ENCODE data around the gene USP13. TPM values are rescaled to one million over a fixed set of nuclear protein-coding genes. Genes with fewer than 3 reads are reported as not detected.

The USP13 gene
- polyA plus RNA-seq, 1 experiment, result 15.2 TPM

- no peak for TF ChIP-seq CTCF (IDR thresholded peaks at IDR 0.05; ENCODE audit: low read depth, low read length)
These were observed 149.0 kb downstream of the USP13 start for GRCh38 chr3:179801856-179802255.

GRCh38 chr3:179806177-179806576, 153.3 kb downstream of the USP13 start:
- ChIA-PET CTCF (interaction anchor here (1.0 kb wide), 1 partner anchor 123 kb away, joined by 5 read pairs; no protein-coding TSS in a partner anchor), POLR2A (no interaction called here)
- Histone ChIP-seq H3K27me3 (ENCODE audit: control insufficient read depth, insufficient read depth, low read length) (no peaks in the 10 kb centered on the region), H3K4me3 (ENCODE audit: low read depth, low read length) (no peak overlapping the region), H3K9me3 (ENCODE audit: control insufficient read depth, insufficient read depth, low read length) (no peaks in the 10 kb centered on the region; the same call in 1 of the 2 replicates), H3K27ac (ENCODE audit: low read depth, low read length) (no peak overlapping the region)
- no peak for DNase-seq (ENCODE audit: low read depth, low spot score)
- TF ChIP-seq CTCF (IDR thresholded peaks at IDR 0.05; ENCODE audit: low read depth, low read length), result no peak

More at GRCh38 chr3:179801856-179802255, 149.0 kb downstream of the USP13 start:
- DNase-seq (ENCODE audit: low read depth, low spot score), result no peak
- CTCF ChIA-PET, result interaction anchor here (0.6 to 3.2 kb wide), 2 partner anchors 10 to 46 kb away, joined by 3 to 25 read pairs; no protein-coding TSS in a partner anchor
- H3K27ac ChIP-seq (ENCODE audit: low read depth, low read length), result peak overlapping the region; percentile 54
- no peak overlapping the region for H3K4me3 ChIP-seq (ENCODE audit: low read depth, low read length)
- POLR2A ChIA-PET, result interaction anchor here (1.2 kb wide), 1 partner anchor 800 kb away, joined by 5 read pairs; the partner anchor contains the start of gene TTC14
- H3K27me3 ChIP-seq (ENCODE audit: control insufficient read depth, insufficient read depth, low read length), result no peaks in the 10 kb centered on the region
- no peaks in the 10 kb centered on the region for H3K9me3 ChIP-seq (ENCODE audit: control insufficient read depth, insufficient read depth, low read length)

- no peak for TF ChIP-seq CTCF (IDR thresholded peaks at IDR 0.05; ENCODE audit: low read depth, low read length)
- H3K9me3 ChIP-seq (ENCODE audit: control insufficient read depth, insufficient read depth, low read length), result no peaks in the 10 kb centered on the region; the same call in 1 of the 2 replicates
- ChIA-PET CTCF (interaction anchor here (0.6 kb wide), 1 partner anchor 183 kb away, joined by 4 read pairs; no protein-coding TSS in a partner anchor), POLR2A (no interaction called here)
- DNase-seq (ENCODE audit: low read depth, low spot score), result no peak
- no peaks in the 10 kb centered on the region for H3K27me3 ChIP-seq (ENCODE audit: control insufficient read depth, insufficient read depth, low read length)
- H3K4me3 ChIP-seq (ENCODE audit: low read depth, low read length), result no peak overlapping the region
- H3K27ac ChIP-seq (ENCODE audit: low read depth, low read length), result no peak overlapping the region
These were observed 154.7 kb downstream of the USP13 start for GRCh38 chr3:179807588-179807987.

- Histone ChIP-seq H3K4me3 (ENCODE audit: low read depth, low read length) (no peak overlapping the region), H3K27ac (ENCODE audit: low read depth, low read length) (no peak overlapping the region), H3K9me3 (ENCODE audit: control insufficient read depth, insufficient read depth, low read length) (no peaks in the 10 kb centered on the region; the same call in 1 of the 2 replicates), H3K27me3 (ENCODE audit: control insufficient read depth, insufficient read depth, low read length) (no peaks in the 10 kb centered on the region)
- no peak for DNase-seq (ENCODE audit: low read depth, low spot score)
- ChIA-PET CTCF (interaction anchor here (0.7 to 3.0 kb wide), 3 partner anchors 42 to 787 kb away, joined by 3 to 21 read pairs (median 6); no protein-coding TSS in a partner anchor), POLR2A (no interaction called here)
- TF ChIP-seq CTCF (IDR thresholded peaks at IDR 0.05; ENCODE audit: low read depth, low read length), result no peak
These were observed 156.8 kb downstream of the USP13 start for GRCh38 chr3:179809639-179810038.

- no peaks in the 10 kb centered on the region; the same call in 1 of the 2 replicates for H3K9me3 ChIP-seq (ENCODE audit: control insufficient read depth, insufficient read depth, low read length)
- peak overlapping the region; percentile 36; the same call in 1 of the 2 replicates for H3K4me3 ChIP-seq (ENCODE audit: low read depth, low read length)
- POLR2A ChIA-PET, result interaction anchor here (1.1 to 1.5 kb wide), 2 partner anchors 41 to 790 kb away, joined by 4 to 10 read pairs; partner anchors contain the start of gene TTC14
- peak overlapping the region; percentile 82 for H3K27ac ChIP-seq (ENCODE audit: low read depth, low read length)
- TF ChIP-seq CTCF (IDR thresholded peaks at IDR 0.05; ENCODE audit: low read depth, low read length), result peak; percentile 74
- CTCF ChIA-PET, result interaction anchor here (0.6 to 3.0 kb wide), 46 partner anchors 9 to 843 kb away, joined by 3 to 32 read pairs (median 4); partner anchors contain the start of gene TTC14
- H3K27me3 ChIP-seq (ENCODE audit: control insufficient read depth, insufficient read depth, low read length), result no peaks in the 10 kb centered on the region
- peak; percentile 65 for DNase-seq (ENCODE audit: low read depth, low spot score)
These were observed 158.7 kb downstream of the USP13 start for GRCh38 chr3:179811321-179812095.

Data from AG04450 (cell line).